GM03348 (cell line): ENCODE data around the gene PTPRT.

Experiments
- DNase-seq: peaks from one replicate; pipeline ENCODE4 v3.0.0; 2012; ENCODE audit warnings: low spot score

PTPRT gene

DNA sequence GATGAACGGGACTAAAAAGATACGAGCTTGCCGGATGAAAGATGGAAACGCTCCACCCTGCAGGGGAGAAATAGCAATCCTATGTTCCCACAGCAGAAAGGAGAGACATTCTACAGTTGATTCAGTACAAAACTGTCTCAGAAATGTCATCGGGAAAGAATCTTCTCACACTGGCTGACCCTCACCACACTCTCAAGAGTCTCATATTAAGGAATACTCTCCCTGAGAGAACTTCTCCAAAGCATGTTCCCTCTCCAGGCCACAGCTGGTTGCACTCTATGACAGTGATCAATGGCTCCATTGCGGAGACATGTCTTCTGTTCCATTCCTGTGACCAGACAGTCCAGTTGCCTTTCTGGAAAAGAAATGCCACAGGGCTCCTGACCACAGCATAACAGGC is 813.6 kb downstream of the PTPRT start:
- no peak for DNase-seq

DNA sequence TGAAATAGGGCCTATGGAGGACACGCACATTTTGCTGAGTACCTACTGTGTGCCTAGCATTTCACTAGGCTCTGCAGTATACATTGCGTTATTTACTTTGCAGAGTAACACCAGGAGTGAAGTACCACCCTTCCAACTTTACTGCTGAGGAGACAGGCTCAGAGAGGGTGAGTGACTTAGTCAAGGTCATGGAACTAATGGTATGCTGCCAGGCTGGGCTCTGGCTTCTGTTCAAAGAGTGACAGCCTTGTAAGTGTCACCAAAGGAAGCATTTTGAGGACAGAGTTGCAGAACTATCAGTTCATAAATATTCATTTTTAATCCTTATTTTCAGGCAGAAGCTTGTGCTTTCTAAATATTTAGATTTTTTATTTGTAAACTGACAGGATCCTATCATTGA is 816.7 kb downstream of the PTPRT start:
- DNase-seq = no peak

GRCh38 chr20:42370075-42370474 is 819.6 kb downstream of the PTPRT start:
- no peak for DNase-seq

DNA sequence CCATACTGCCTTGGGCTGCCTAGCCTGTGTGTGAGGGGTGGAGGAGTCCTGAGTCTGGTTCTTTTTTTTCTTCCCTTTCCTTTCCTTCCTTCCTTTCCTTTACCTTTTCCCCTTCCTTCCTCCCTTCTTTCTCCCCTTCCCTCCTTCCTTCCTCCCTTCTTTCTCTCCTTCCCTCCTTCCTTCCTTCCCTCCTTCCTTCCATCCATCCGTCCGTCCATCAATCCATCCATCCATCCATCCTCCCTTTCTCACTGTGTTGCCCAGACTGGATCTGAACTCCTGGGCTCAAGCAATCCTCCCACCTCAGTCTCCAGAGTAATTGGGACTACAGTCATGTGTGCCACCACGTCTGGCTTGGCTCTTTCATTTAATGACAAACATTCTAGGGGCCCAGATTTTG is 820.8 kb downstream of the PTPRT start:
- no peak for DNase-seq

DNA sequence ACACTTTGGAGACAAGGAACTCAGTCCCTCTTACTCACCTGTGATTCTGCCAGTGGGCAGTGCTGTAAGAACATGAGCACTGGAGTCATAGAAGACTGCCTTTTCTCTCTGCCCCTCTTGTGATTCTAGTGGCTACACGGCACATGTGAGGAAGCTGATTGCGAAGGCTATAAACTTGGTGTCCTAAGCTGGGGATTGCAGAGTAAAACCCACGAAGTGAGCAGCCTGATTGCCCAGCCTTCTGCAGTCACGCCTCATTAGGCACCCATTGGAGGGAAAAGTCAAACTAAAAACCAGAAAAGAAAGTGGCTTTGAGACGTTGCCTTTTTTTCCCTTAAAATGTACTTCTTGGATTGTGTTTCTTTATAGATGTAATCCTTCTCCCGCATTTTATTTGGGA is 823.1 kb downstream of the PTPRT start:
- no peak for DNase-seq

DNA sequence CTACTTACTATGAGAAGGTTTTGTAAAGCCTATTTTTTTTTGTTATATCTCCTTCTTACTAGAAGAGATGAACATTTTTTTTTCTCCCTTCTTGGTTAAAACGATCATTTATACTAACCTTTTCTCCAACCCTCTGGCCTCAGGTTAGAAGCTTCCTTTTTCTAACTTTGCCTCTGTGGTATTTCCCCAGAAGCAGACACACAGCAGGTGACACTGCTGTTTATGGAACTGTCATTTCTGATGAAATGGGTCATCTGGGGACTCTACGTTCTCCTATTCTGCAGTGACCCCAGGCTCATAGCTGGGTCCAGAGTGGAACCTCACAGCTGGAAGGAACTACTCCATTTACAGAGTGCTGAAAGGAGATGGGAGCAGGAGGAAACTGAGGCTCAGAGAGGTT is 825.3 kb downstream of the PTPRT start:
- no peak for DNase-seq

DNA sequence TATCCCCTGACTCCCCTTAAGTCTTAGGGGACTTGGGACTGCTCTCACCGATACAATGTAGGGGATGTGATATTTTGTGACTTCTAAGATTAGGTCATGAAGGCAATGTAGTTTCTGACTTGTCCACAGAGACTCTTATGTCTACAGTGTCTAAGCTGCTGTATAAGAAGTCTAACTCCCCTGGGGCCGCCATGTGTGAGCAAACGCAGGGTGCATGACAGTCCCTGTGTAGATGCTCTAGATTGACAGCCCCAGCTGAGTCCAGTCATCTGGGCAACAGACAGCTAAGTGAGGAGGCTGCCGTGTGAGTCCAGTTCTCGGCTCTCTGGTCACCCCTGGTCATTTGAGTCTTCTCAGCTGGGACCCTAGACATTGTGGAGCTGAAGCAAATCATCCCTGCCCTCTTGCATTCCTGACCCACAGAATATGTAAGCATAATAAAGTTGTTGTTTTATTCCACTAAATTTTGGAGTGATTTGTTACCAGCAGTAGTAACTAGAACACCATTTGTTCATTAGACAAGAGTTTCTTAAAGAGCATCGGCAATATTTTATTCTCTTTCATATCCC is 828.2 kb downstream of the PTPRT start:
- DNase-seq = no peak

DNA sequence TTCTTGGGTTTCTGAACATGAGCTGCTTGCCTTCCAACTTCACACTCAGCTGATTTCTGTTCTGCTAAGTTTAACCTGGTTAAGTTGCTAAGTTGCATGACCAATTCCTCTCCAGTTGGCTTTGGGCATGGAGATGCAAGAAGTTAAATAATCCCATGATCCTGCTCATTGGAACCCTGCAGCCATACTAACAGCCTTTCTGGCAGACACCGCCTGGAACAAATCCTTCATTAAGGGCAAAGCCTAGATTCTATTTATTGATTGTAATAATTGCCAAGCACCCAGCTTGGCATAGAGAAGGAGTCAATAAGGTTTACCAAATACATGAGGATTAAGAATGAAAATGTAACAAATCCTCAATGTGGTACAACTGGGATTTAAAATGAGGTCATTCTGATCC is 829.1 kb downstream of the PTPRT start:
- DNase-seq = no peak

DNA sequence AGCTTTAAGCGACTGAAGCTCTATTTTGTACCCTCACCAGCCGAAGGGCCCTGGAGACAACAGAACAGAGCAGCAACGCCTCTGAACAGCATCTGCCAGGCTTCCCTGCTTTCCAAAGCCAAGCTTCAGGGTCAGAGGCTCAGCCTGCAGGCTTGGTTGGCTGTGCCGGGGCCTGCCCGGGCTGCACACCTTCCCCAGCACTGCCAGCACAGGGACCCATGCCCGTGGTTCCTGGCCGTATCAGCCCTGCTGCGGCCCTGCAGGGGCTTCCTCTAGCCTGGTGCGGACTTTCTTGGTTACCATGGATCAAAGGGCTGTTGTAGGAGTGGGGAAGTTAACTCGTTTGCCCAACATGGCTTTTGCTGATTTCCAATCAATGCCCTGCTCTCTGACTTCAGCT is 830.1 kb downstream of the PTPRT start:
- DNase-seq = no peak

DNA sequence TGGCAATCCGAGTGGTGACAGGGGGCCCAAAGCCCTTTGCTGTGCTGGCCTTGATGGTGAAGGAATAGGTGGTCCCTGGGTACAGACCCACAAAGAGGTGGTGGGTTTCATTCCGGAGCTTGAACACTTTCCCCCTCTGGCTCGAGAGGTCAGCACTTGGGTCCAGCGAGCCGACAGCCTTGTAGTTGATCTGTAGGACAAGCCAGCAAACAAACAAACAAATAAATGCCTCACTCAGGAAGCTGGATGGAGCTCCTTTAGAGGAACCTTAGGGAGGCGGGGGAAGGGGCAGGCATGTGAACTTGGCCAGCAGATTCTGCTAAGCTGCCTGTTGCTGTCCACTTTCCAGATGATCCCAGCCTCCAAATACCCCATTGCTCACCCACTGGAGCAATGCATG is 837.6 kb downstream of the PTPRT start:
- no peak for DNase-seq

- no peak for DNase-seq
These were observed 839.2 kb downstream of the PTPRT start for GRCh38 chr20:42350521-42350920.

- DNase-seq = no peak
These were observed 843.2 kb downstream of the PTPRT start for GRCh38 chr20:42346189-42347170.

DNA sequence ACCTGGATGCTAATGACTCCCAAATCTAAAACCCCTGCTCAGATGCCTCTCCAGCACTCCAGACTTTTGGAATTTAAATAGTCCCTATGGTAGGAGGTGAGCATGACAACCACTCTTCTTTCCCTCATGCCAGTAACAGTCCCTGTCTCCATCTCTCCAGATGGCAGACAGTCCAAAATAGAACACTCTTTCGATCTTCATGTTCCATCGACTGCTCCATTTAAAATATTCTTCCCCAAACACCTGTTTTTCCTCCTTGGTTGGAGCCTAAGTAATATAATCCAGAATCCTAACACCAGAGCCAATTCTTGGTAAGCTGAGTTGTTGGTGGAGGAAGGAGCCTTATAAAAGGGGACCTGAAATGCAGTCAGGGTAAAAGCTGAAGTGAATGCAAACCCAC is 848.1 kb downstream of the PTPRT start:
- DNase-seq = no peak

- no peak for DNase-seq
These were observed 849.3 kb downstream of the PTPRT start for GRCh38 chr20:42340368-42340767.

DNA sequence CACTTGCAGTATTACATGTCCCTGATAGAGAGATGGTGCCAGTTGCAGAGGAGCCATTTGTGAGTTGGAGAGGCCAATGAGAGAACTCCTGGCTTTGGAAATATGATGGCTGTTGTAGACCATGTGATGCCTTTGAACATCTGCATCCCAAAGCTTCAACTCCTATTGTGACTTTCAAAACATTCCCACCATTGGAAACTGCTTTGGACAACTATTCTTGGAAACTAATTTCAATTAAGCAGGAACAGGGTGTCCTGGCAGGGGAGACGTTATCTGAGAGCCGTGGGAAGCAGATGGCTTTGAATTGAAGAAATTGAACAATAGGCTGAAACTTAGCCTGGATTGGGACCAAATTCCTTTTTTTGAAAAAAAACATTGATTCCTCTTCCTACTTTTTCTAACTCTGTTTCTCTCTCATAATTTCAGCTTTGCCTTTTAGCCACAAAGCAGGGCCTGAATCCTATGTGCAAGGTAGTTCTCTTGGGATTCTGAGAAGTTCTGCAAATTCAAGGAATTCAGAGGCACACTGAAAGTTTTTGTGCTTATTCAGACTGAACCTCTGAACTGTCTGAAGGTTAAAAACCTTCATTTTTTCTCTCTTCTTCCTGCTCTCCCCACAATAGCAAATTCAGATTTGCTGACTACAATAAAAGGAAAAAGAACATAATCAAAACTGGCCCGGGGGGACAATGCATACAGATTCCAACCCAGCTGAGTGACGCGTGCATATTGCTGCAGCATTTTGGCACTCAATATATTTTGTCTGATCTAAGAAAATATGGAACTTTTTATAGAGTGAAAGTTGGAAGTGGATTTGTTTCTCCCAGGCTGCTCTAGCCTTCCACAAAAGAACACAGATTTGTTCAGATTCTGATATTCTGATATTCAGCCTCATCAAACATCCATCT is 851.2 kb downstream of the PTPRT start:
- DNase-seq = no peak

DNA sequence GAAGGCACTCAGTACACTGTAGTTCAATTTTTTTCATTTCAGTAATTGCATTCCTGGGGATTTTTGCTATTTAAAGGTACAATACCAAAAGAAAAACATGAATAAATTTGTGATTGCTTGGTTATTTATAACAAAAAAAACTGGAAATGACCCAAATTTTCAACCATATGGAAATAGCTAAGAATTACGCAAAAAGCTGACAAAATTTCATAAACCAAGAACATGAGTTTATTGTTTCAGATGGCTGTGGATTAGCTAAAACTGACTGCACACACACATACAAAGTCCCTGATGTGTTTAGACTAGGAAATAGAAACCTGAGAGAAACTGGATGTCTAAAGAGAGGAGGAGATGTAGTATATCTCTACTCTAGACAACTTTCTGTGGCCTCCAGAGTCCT is 853.1 kb downstream of the PTPRT start:
- no peak for DNase-seq

DNA sequence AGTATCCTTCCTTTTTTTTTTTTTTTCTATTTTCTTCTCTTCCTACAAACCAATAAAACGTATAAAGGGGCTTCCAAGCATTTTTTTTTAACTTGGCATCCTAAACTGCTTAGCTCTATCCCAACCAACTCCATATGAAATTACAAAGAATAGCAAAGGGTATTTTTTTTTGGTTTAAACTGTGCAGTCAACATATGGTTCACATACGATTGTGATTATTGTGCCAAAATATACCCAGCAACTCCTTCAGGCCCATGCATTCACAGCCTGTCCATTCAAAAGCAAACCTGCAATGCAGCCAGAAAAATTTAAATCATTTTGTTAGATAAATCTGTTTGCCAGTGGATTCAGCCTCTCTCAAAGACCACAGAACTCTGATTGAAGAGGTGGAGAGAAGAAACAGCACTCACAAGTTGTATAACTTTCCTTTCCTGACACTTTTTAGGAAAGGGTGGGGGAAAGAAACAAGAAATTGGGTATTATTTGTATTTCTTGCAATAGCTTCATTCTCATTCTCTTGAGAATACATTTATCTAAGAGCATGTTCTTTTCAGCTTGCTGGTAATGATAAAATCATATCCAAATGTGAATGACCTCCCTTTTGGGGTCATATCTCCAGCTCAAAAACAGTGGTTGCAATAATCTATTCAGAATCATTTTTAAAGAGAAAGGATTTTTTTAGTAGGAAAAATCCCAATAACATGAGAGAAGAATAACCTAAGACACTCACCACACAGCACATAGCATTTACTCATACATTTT is 870.3 kb downstream of the PTPRT start:
- DNase-seq = no peak

DNA sequence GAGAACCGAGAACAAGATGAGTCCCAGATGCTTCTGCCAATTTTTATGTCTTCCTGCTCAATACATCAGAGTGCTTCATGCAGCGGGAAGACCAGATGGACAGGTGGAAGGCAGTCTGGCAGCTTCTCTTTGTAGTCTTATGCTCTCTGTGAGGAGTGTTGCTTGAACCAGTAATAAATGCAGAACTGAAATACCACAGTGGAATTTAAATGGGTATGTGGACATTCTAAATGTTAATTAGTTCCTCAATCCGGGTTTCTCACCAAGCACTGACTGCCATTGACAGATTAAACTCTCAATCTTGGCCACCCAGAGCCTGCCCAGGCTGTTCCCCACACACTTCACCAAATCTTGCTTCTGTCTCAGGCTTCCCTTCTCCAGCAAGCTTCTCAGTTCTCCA is 876.0 kb downstream of the PTPRT start:
- DNase-seq = no peak

DNA sequence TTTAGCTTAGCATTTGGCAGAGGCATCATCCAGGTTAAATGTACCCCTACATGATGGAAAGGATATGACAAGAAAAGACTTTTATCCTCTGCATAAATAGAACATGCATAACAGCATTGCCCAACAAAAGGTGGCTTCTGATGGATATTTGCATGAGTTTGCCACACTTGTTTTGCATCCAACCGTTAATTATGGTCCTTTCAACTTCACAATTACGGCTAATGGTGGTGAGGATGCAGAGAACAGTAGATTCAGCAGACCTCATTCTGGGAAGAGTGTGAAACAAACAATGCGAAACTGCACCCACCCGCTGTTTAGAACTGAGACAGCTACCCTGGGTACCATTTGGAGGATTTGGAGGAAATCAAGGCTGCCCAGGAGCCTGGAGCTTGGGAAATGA is 880.7 kb downstream of the PTPRT start:
- DNase-seq = no peak

DNA sequence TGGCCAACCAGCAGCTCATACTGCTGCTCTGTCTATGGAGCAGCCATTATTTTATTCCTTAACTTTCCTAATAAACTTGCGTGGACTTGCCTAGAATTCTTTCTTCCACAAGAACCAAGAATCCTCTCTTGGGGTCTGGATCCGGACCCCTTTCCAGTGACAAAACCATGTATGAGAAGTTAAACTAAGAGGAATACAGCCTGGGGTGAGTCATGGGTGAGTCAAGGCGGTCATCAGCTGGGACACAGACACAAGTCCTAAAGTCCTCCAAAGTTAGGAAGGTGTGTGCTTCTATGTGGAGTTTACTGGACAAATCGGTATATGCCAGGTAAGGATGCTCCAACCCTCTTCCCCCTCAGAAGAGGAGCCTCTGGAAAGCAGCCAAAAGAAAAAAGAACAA is 881.5 kb downstream of the PTPRT start:
- DNase-seq = no peak

DNA sequence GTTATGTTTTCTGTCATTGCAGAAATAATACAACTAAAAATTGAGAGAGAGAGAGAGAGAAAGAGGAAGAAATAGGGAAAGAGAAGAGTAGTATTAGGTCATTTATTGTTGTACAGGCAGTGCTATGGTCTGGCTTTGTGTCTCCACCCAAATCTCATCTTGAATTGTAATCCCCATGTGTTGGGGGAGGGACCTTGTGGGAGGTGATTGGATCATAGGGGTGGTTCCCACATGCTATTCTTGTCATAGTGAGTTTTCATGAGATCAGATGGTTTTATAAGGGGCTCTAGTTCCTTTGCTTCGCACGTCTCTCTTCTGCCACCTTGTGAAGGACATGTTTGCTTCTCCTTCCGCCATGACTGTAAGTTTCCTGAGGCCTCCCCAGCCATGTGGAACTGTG is 894.1 kb downstream of the PTPRT start:
- no peak for DNase-seq

DNA sequence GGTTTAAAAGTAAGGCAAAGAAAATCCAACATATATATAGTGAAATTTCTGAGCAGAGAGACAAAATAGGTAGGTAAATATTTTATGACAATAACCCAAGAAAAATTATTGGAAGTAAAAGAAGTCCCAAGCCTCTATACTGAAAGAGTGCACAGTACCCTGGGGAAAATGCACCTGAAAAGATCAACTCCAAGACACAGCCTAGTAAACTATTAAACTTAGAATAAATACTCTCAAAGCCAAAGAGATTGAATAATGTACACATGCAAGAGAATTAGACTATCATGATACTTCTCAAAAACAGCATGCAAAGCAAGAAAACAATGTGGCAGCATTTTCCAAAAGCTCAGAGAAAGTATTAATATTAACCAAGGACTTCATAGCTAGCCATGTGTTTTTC is 894.7 kb downstream of the PTPRT start:
- DNase-seq = no peak
